Limb (tissue), 2 donors: ENCODE data around the gene CHRNB1.

Experiments used
- DNase-seq, 2 donors: peaks; one replicate each; pipeline ENCODE4 v3.0.0-alpha.2; 2016; ENCODE audit errors: extremely low spot score in 2 of 2

Gene CHRNB1

GRCh38 chr17:7415784-7416183 is 29.1 kb upstream of the CHRNB1 start:
- DNase-seq, result no peak

- DNase-seq, result no peak
These were observed 28.5 kb upstream of the CHRNB1 start for GRCh38 chr17:7416323-7416722.

- no peak for DNase-seq
These were observed 27.7 kb upstream of the CHRNB1 start for GRCh38 chr17:7417056-7417655.

- DNase-seq, result peak in 1 of 2 donors; percentile 36
These were observed 26.2 kb upstream of the CHRNB1 start for GRCh38 chr17:7418472-7419152.

- DNase-seq, result no peak
These were observed 24.8 kb upstream of the CHRNB1 start, which contains the start of gene SPEM1 for GRCh38 chr17:7419819-7420610. TSS of gene SPEM1 (plus strand) at chr17:7420324. CDS start at chr17:7420385, 61 bp downstream.

GRCh38 chr17:7421186-7421585 is 23.7 kb upstream of the CHRNB1 start:
- DNase-seq, result no peak

- DNase-seq, result no peak
These were observed 21.2 kb upstream of the CHRNB1 start for GRCh38 chr17:7423679-7424078.

- no peak for DNase-seq
These were observed 19.5 kb upstream of the CHRNB1 start, which contains the start of gene SPEM2 for GRCh38 chr17:7425316-7425715. TSS of gene SPEM2 (plus strand) at chr17:7425616. CDS start at chr17:7425689, 73 bp downstream.

- DNase-seq, result no peak
These were observed 19.1 kb upstream of the CHRNB1 start for GRCh38 chr17:7425756-7426155.

GRCh38 chr17:7426203-7426863 is 18.5 kb upstream of the CHRNB1 start:
- no peak for DNase-seq

- no peak for DNase-seq
These were observed 17.9 kb upstream of the CHRNB1 start for GRCh38 chr17:7426896-7427489.

GRCh38 chr17:7427549-7427948 is 17.3 kb upstream of the CHRNB1 start:
- DNase-seq, result no peak

- no peak for DNase-seq
These were observed 16.3 kb upstream of the CHRNB1 start, which contains the start of gene SPEM3 for GRCh38 chr17:7428557-7428956. TSS of gene SPEM3 (plus strand) at chr17:7428857. CDS start at chr17:7428903, 46 bp downstream.

GRCh38 chr17:7429722-7430121 is 15.1 kb upstream of the CHRNB1 start:
- DNase-seq, result no peak

GRCh38 chr17:7431231-7431630 is 13.6 kb upstream of the CHRNB1 start:
- no peak for DNase-seq

- no peak for DNase-seq
These were observed 12.6 kb upstream of the CHRNB1 start for GRCh38 chr17:7432296-7432695.

- peak in 1 of 2 donors; percentile 69 for DNase-seq
These were observed 8.9 kb upstream of the CHRNB1 start for GRCh38 chr17:7435676-7436555.

- peak; percentile 69 to 85 for DNase-seq
These were observed 8.1 kb upstream of the CHRNB1 start for GRCh38 chr17:7436556-7437368.

- no peak for DNase-seq
These were observed 7.4 kb upstream of the CHRNB1 start for GRCh38 chr17:7437369-7437863.
